DOHH2 (cell line): ENCODE measurements around the gene MYO1C.
A peak's percentile ranks its signal among the peaks of the same experiment; 100 is the strongest.
"Not testable (repeated sequence)": the region's sequence is repeated elsewhere in the genome, so short reads cannot be mapped to it uniquely, and the experiment has no call there.

ENCODE experiments used
- H3F3A ChIP-seq: fragments of 200-600 bp; sonication (generic), shearing (Covaris generic); 2 replicates; pipeline ENCODE4 v1.6.0; 2016; ENCODE audit warnings: antibody characterized with exemption, mild to moderate bottlenecking; ENCODE audit not compliant: control insufficient read depth, insufficient read depth
- H3K27ac ChIP-seq: fragments of 200-600 bp; sonication (generic); 2 replicates; pipeline ENCODE4 v1.5.1; 2014; ENCODE audit warnings: low read depth, mild to moderate bottlenecking, low read length, moderate library complexity
- H3K27me3 ChIP-seq: fragments of 200-600 bp; sonication (generic); 2 replicates; pipeline ENCODE4 v1.6.1; 2014; ENCODE audit warnings: mild to moderate bottlenecking, low read length, mixed read lengths; ENCODE audit not compliant: control insufficient read depth
- H3K36me3 ChIP-seq: fragments of 200-600 bp; sonication (generic); 2 replicates; pipeline ENCODE4 v1.6.1; 2014; ENCODE audit warnings: mild to moderate bottlenecking, low read length, moderate library complexity, mixed read lengths; ENCODE audit not compliant: control insufficient read depth
- H3K4me1 ChIP-seq: fragments of 200-600 bp; sonication (generic); 2 replicates; pipeline ENCODE4 v1.6.1; 2014; ENCODE audit warnings: mild to moderate bottlenecking, low read length, mixed read lengths; ENCODE audit not compliant: control insufficient read depth
- H3K4me2 ChIP-seq: fragments of 200-600 bp; sonication (generic); 2 replicates; pipeline ENCODE4 v1.6.0; 2014; ENCODE audit warnings: mild to moderate bottlenecking, low read length, moderate library complexity
- H3K4me3 ChIP-seq: fragments of 200-600 bp; sonication (generic); 2 replicates; pipeline ENCODE4 v1.5.1; 2014; ENCODE audit warnings: mild to moderate bottlenecking, low read length, mixed read lengths
- H3K79me2 ChIP-seq: fragments of 200-600 bp; sonication (generic); 2 replicates; pipeline ENCODE4 v1.6.1; 2014; ENCODE audit warnings: mild to moderate bottlenecking, low read length, mixed read lengths; ENCODE audit not compliant: control insufficient read depth
- H3K9me2 ChIP-seq: fragments of 200-600 bp; sonication (generic); replicated peaks from 2 replicates; pipeline ENCODE4 v1.6.1; 2014; ENCODE audit warnings: mild to moderate bottlenecking, low read length, mixed read lengths; ENCODE audit not compliant: control insufficient read depth
- H3K9me3 ChIP-seq: fragments of 200-600 bp; sonication (generic); 2 replicates; pipeline ENCODE4 v1.6.1; 2014; ENCODE audit warnings: antibody characterized with exemption, low read length, mixed read lengths; ENCODE audit not compliant: control insufficient read depth, insufficient read depth
- H4K20me1 ChIP-seq: fragments of 200-600 bp; sonication (generic); 2 replicates; pipeline ENCODE4 v1.6.0; 2014; ENCODE audit warnings: low read depth, mild to moderate bottlenecking, antibody characterized with exemption, low read length, moderate library complexity; ENCODE audit not compliant: control insufficient read depth, insufficient read depth
- EZH2phosphoT487 ChIP-seq: fragments of 200-600 bp; sonication (generic); IDR thresholded peaks from 2 replicates; pipeline ENCODE4 v1.6.1; 2017; ENCODE audit warnings: borderline replicate concordance, mild to moderate bottlenecking, antibody characterized with exemption, low read length, moderate library complexity, mixed read lengths
- TF ChIP-seq, protein P1 (sequence below): fragments of 200-600 bp; sonication (generic); IDR thresholded peaks from one replicate; pipeline ENCODE4 v1.5.1; 2014; ENCODE audit warnings: antibody characterized with exemption, mild to moderate bottlenecking, low read depth, low read length; ENCODE audit not compliant: poor library complexity, severe bottlenecking

Gene MYO1C

DNA sequence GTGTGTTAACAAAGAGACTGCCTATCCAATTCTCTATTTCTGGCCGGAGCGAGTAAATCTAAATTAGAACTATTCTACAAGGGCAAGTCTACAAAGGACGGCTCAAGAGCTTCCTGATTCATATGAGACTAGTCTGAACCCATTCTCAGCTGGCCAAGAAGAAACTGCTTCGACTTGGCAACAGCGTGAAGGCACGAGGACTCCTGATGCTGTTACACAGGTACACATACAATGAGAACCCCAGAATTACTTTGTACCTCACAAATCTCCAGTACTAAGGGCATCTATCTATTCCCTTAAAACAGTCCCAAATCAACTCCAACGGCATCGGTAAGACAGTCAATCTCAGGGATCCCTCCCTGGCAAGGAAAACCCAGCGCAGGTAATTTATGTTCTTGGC is 37.9 kb downstream of the MYO1C start:
- H3K79me2 ChIP-seq: peaks cover 65% of the 10 kb centered on the region
- peak overlapping the region; percentile 74 for H3K4me2 ChIP-seq
- peaks cover 12% of the 10 kb centered on the region; the same call in 1 of the 2 replicates for H4K20me1 ChIP-seq
- no peaks in the 10 kb centered on the region for H3F3A ChIP-seq
- H3K4me3 ChIP-seq: peak overlapping the region; percentile 87
- H3K9me3 ChIP-seq: no peaks in the 10 kb centered on the region
- peaks cover 23% of the 10 kb centered on the region for H3K4me1 ChIP-seq
- TF ChIP-seq, protein P1, sequence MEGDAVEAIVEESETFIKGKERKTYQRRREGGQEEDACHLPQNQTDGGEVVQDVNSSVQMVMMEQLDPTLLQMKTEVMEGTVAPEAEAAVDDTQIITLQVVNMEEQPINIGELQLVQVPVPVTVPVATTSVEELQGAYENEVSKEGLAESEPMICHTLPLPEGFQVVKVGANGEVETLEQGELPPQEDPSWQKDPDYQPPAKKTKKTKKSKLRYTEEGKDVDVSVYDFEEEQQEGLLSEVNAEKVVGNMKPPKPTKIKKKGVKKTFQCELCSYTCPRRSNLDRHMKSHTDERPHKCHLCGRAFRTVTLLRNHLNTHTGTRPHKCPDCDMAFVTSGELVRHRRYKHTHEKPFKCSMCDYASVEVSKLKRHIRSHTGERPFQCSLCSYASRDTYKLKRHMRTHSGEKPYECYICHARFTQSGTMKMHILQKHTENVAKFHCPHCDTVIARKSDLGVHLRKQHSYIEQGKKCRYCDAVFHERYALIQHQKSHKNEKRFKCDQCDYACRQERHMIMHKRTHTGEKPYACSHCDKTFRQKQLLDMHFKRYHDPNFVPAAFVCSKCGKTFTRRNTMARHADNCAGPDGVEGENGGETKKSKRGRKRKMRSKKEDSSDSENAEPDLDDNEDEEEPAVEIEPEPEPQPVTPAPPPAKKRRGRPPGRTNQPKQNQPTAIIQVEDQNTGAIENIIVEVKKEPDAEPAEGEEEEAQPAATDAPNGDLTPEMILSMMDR: no peak
- TF ChIP-seq EZH2phosphoT487: no peak
- no peaks in the 10 kb centered on the region for H3K9me2 ChIP-seq
- no peaks in the 10 kb centered on the region for H3K27me3 ChIP-seq
- H3K36me3 ChIP-seq: peaks cover 44% of the 10 kb centered on the region
- no peak overlapping the region for H3K27ac ChIP-seq

DNA sequence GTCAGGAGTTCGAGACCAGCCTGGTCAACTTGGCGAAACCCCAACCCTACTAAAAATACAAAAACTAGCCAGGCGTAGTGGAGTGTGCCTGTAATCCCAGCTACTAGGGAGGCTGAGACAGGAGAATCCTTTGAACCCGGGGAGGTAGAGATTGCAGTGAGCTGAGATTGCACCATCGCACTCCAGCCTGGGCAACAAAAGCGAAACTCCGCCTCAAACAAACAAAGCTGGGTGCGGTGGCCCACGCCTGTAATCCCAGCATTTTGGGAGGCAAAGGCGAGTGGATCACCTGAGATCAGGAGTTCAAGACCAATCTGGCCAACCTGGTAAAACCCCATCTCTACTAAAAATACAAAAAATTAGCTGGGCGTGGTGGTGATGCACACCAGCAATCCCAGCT is 38.8 kb downstream of the MYO1C start:
- H3K27ac ChIP-seq, H3K9me3 ChIP-seq, H3K4me3 ChIP-seq, H3K27me3 ChIP-seq, H3F3A ChIP-seq, H3K9me2 ChIP-seq: not testable (repeated sequence)
- peaks cover 73% of the 10 kb centered on the region for H3K79me2 ChIP-seq
- H3K4me1 ChIP-seq: peaks cover 23% of the 10 kb centered on the region
- H3K4me2 ChIP-seq: 0 out of 2 replicates have a peak overlapping the region, but pooled peaks have one; percentile 15
- peaks cover 52% of the 10 kb centered on the region for H3K36me3 ChIP-seq
- H4K20me1 ChIP-seq: peaks cover 16% of the 10 kb centered on the region; the same call in 1 of the 2 replicates

DNA sequence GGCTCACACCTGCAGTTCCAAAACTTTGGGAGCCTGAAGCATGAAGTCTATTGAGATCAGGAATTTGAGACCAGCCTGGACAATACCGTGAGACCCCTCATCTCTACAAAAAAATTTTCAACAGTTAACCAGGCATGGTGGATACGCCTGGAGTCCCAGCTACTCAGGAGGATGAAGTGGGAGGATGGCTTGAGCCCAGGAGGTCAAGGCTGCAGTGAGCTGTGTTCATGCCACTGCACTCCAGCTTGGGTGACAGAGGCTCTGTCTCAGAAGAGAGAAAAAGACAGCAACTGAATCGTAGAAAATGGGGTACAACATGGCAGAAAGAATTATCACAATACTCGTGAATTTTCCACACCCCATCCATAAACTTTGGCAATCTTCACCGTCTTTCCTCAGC is 39.6 kb downstream of the MYO1C start:
- Histone ChIP-seq H3K9me3 (no peaks in the 10 kb centered on the region), H4K20me1 (peaks cover 16% of the 10 kb centered on the region; the same call in 1 of the 2 replicates), H3K79me2 (peaks cover 82% of the 10 kb centered on the region), H3K4me3 (no peak overlapping the region), H3F3A (no peaks in the 10 kb centered on the region), H3K4me2 (no peak overlapping the region; the same call in 1 of the 2 replicates), H3K27ac (no peak overlapping the region), H3K27me3 (no peaks in the 10 kb centered on the region), H3K36me3 (peaks cover 54% of the 10 kb centered on the region), H3K4me1 (peaks cover 23% of the 10 kb centered on the region), H3K9me2 (no peaks in the 10 kb centered on the region)
- no peak for TF ChIP-seq EZH2phosphoT487
- TF ChIP-seq, protein P1: no peak

DNA sequence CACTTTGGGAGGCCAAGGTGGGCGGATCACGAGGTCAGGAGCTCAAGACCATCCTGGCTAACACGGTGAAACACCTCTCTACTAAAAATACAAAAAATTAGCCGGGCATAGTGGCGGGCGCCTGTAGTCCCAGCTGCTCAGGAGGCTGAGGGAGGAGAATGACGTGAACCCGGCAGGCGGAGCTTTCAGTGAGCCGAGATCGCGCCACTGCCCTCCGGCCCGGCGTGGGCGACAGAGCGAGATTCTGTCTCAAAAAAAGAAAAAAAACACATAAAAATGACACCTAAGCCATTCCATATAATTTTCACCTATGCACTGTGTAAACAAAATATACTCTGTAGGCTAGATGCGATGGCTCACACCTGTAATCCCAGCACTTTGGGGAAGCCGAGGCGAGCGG is 42.2 kb downstream of the MYO1C start:
- H3F3A ChIP-seq, H3K9me2 ChIP-seq, H3K9me3 ChIP-seq, H3K4me2 ChIP-seq, H3K27me3 ChIP-seq, H3K4me3 ChIP-seq, H3K27ac ChIP-seq: not testable (repeated sequence)
- Histone ChIP-seq H3K4me1 (peaks cover 16% of the 10 kb centered on the region), H3K36me3 (peaks cover 53% of the 10 kb centered on the region), H3K79me2 (peaks cover 100% of the 10 kb centered on the region), H4K20me1 (peaks cover 17% of the 10 kb centered on the region; the same call in 1 of the 2 replicates)
